ENCODE results near the gene PALM3. TPM values are rescaled to one million over a fixed set of nuclear protein-coding genes. Genes with fewer than 3 reads are reported as not detected.

The PALM3 gene
- total RNA-seq: 2.1 and 2.3 TPM in 2 replicates
- 2.3 and 3.4 TPM in 2 replicates for polyA plus RNA-seq

- H2AFZ ChIP-seq: no peak within 1 kb of the TSS
- no peaks in the 10 kb centered on the region for H3K79me2 ChIP-seq
- peak within 1 kb of the TSS; percentile 20 for H3K27ac ChIP-seq
- 57% methylated on average over 14 of the region's 19 CpGs for WGBS (ENCODE audit: low lambda C conversion rate, missing lambda C conversion rate)
- H3K36me3 ChIP-seq (replicated peaks; ENCODE audit: insufficient read depth, low read depth): no peaks in the 10 kb centered on the region
- H4K20me1 ChIP-seq (ENCODE audit: insufficient read depth, poor library complexity, severe bottlenecking): no peaks in the 10 kb centered on the region
- no peaks in the 10 kb centered on the region for H3K9me2 ChIP-seq (replicated peaks; ENCODE audit: insufficient read depth)
- H3K4me3 ChIP-seq: no peak within 1 kb of the TSS
- H3K4me2 ChIP-seq: peak within 1 kb of the TSS; percentile 63
- peak; percentile 60 for DNase-seq (ENCODE audit: low spot score)
- H3K4me1 ChIP-seq (ENCODE audit: insufficient read depth): peaks cover 5% of the 10 kb centered on the region
- peaks cover 16% of the 10 kb centered on the region for H3K27me3 ChIP-seq
- TF ChIP-seq EZH2 (IDR thresholded peaks at IDR 0.05; ENCODE audit: borderline replicate concordance) (no peak), CTCF (IDR thresholded peaks at IDR 0.05; ENCODE audit: poor library complexity) (no peak), EZH2phosphoT487 (IDR thresholded peaks at IDR 0.05; ENCODE audit: low read depth, severe bottlenecking, unreplicated experiment) (no peak)
- H3K9me3 ChIP-seq (ENCODE audit: low read depth): no peaks in the 10 kb centered on the region
Observed at GRCh38 chr19:14061751-14062557, at the start of gene PALM3. PALM3 (minus strand) TSS chr19:14062076; CDS start chr19:14061980, 96 bp downstream.

GRCh38 chr19:14111486-14111885 is 49.6 kb upstream of the PALM3 start:
- 100% methylated on average over 1 of the region's 1 CpG for WGBS (ENCODE audit: low lambda C conversion rate, missing lambda C conversion rate)
- H3K4me2 ChIP-seq: no peak overlapping the region
- H2AFZ ChIP-seq: no peak overlapping the region
- H3K27me3 ChIP-seq: no peaks in the 10 kb centered on the region
- no peak overlapping the region for H3K4me3 ChIP-seq
- no peaks in the 10 kb centered on the region for H3K36me3 ChIP-seq (replicated peaks; ENCODE audit: insufficient read depth, low read depth)
- H3K9me3 ChIP-seq (ENCODE audit: low read depth): no peaks in the 10 kb centered on the region
- peaks cover 56% of the 10 kb centered on the region for H3K79me2 ChIP-seq
- no peak for DNase-seq (ENCODE audit: low spot score)
- H3K27ac ChIP-seq: no peak overlapping the region
- H3K4me1 ChIP-seq (ENCODE audit: insufficient read depth): peaks cover 10% of the 10 kb centered on the region
- TF ChIP-seq EZH2 (IDR thresholded peaks at IDR 0.05; ENCODE audit: borderline replicate concordance): no peak
- no peak for TF ChIP-seq EZH2phosphoT487 (IDR thresholded peaks at IDR 0.05; ENCODE audit: low read depth, severe bottlenecking, unreplicated experiment)
- TF ChIP-seq CTCF (IDR thresholded peaks at IDR 0.05; ENCODE audit: poor library complexity): no peak
- peaks cover 5% of the 10 kb centered on the region for H4K20me1 ChIP-seq (ENCODE audit: insufficient read depth, poor library complexity, severe bottlenecking)
- no peaks in the 10 kb centered on the region for H3K9me2 ChIP-seq (replicated peaks; ENCODE audit: insufficient read depth)

- H4K20me1 ChIP-seq (ENCODE audit: insufficient read depth, poor library complexity, severe bottlenecking): peaks cover 3% of the 10 kb centered on the region
- WGBS (ENCODE audit: low lambda C conversion rate, missing lambda C conversion rate): 75% methylated on average over 2 of the region's 2 CpGs
- TF ChIP-seq EZH2 (IDR thresholded peaks at IDR 0.05; ENCODE audit: borderline replicate concordance) (no peak), EZH2phosphoT487 (IDR thresholded peaks at IDR 0.05; ENCODE audit: low read depth, severe bottlenecking, unreplicated experiment) (no peak), CTCF (IDR thresholded peaks at IDR 0.05; ENCODE audit: poor library complexity) (no peak)
- no peaks in the 10 kb centered on the region for H3K36me3 ChIP-seq (replicated peaks; ENCODE audit: insufficient read depth, low read depth)
- no peak overlapping the region for H2AFZ ChIP-seq
- no peak overlapping the region for H3K4me3 ChIP-seq
- H3K27ac ChIP-seq: no peak overlapping the region
- H3K9me3 ChIP-seq (ENCODE audit: low read depth): no peaks in the 10 kb centered on the region
- peaks cover 47% of the 10 kb centered on the region for H3K79me2 ChIP-seq
- H3K27me3 ChIP-seq: no peaks in the 10 kb centered on the region
- no peak overlapping the region for H3K4me2 ChIP-seq
- no peaks in the 10 kb centered on the region for H3K9me2 ChIP-seq (replicated peaks; ENCODE audit: insufficient read depth)
- H3K4me1 ChIP-seq (ENCODE audit: insufficient read depth): peaks cover 10% of the 10 kb centered on the region
- no peak for DNase-seq (ENCODE audit: low spot score)
Observed at GRCh38 chr19:14110650-14111049, 48.8 kb upstream of the PALM3 start.

All from hepatocyte (in vitro differentiated cells).